Esophagus squamous epithelium (tissue), 4 donors: Measurements from ENCODE around the gene ACTR3.

ENCODE experiments used
- CTCF ChIP-seq, 6 experiments: fragments of 450-650 bp in 4 of 6; fragments of 200-600 bp in 2 of 6; sonication (generic) in 2 of 6; IDR thresholded peaks; one replicate each; pipeline ENCODE4 v1.5.1; 2016 to 2019; ENCODE audit warnings: antibody characterized with exemption in 6 of 6, mild to moderate bottlenecking in 4 of 6, moderate library complexity in 4 of 6
- POLR2A ChIP-seq, 4 donors: fragments of 450-650 bp; IDR thresholded peaks; one replicate each; pipeline ENCODE4 v1.6.1; 2017; ENCODE audit warnings: antibody characterized with exemption in 4 of 4, mild to moderate bottlenecking in 4 of 4, moderate library complexity in 3 of 4

DNA sequence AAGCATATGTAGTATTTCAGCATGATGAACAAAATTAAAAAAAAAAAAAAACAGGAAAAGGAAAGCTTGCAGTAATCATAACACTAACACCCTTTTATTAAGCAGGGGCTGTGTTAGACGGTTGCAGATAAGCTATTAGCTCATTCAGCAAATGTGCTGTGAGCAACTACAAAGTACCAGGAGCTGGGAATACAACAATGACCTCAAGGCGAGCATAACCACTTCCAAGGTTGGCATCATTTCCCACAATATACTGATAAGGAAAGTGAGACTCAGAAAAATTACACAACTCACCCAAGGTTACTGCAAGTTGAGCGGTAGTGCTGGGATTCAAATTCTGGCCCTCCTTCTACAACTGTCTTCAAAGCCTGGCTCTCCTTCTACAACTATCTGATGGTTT lies 38.2 kb upstream of the ACTR3 start:
- TF ChIP-seq CTCF (IDR thresholded peaks at IDR 0.05) (no peak), POLR2A (IDR thresholded peaks at IDR 0.05) (no peak)
